Trophoblast cell (in vitro differentiated cells and primary cell): ENCODE data around the gene PLEKHG3.

Experiments
- DNase-seq, 2 donors: peaks; one replicate each; pipeline ENCODE4 v3.0.0-alpha.2; 2016
- H2AFZ ChIP-seq: 2 replicates; pipeline ENCODE4 v1.6.1; 2013; ENCODE audit warnings: low read length, moderate library complexity, mild to moderate bottlenecking; ENCODE audit not compliant: insufficient read depth, poor library complexity
- H2AK5ac ChIP-seq: 2 replicates; pipeline ENCODE4 v1.6.1; 2013; ENCODE audit warnings: mild to moderate bottlenecking, low read length
- H2BK120ac ChIP-seq: 2 replicates; pipeline ENCODE4 v1.6.1; 2013; ENCODE audit warnings: low read length, mild to moderate bottlenecking, moderate library complexity; ENCODE audit not compliant: insufficient read depth, poor library complexity
- H2BK12ac ChIP-seq: 2 replicates; pipeline ENCODE4 v1.6.1; 2013; ENCODE audit warnings: mild to moderate bottlenecking, low read length, moderate library complexity
- H2BK5ac ChIP-seq: 2 replicates; pipeline ENCODE4 v1.6.1; 2013; ENCODE audit warnings: low read length, low read depth, moderate library complexity, mild to moderate bottlenecking; ENCODE audit not compliant: poor library complexity
- H3K14ac ChIP-seq: 2 replicates; pipeline ENCODE4 v1.6.1; 2013; ENCODE audit warnings: mild to moderate bottlenecking, low read length
- H3K18ac ChIP-seq: 2 replicates; pipeline ENCODE4 v1.6.1; 2013; ENCODE audit warnings: mild to moderate bottlenecking, low read length
- H3K23ac ChIP-seq: 2 replicates; pipeline ENCODE4 v1.6.1; 2013; ENCODE audit warnings: low read length
- H3K27ac ChIP-seq: 2 replicates; pipeline ENCODE4 v1.5.1; 2013; ENCODE audit warnings: low read depth, mild to moderate bottlenecking, inconsistent platforms, low read length, moderate library complexity
- H3K27me3 ChIP-seq: 2 replicates; pipeline ENCODE4 v1.6.1; 2013; ENCODE audit warnings: inconsistent platforms, mild to moderate bottlenecking, low read length, moderate library complexity; ENCODE audit not compliant: insufficient read depth
- H3K36me3 ChIP-seq, 2 experiments: 1 replicate in 1 of 2; 2 replicates in 1 of 2; pipeline ENCODE4 v1.6.1; 2013; ENCODE audit warnings: low read length in 2 of 2, mild to moderate bottlenecking in 2 of 2, moderate library complexity in 1 of 2; ENCODE audit not compliant: insufficient read depth in 2 of 2, control insufficient read depth in 1 of 2
- H3K4ac ChIP-seq: 2 replicates; pipeline ENCODE4 v1.6.1; 2013; ENCODE audit warnings: low read depth, mild to moderate bottlenecking, low read length, moderate library complexity
- H3K4me1 ChIP-seq, 2 experiments: 1 replicate in 1 of 2; 2 replicates in 1 of 2; pipeline ENCODE4 v1.6.1; 2013; ENCODE audit warnings: low read length in 2 of 2, mild to moderate bottlenecking in 2 of 2, moderate library complexity in 1 of 2; ENCODE audit not compliant: insufficient read depth in 2 of 2, control insufficient read depth in 1 of 2
- H3K4me2 ChIP-seq: 2 replicates; pipeline ENCODE4 v1.6.1; 2013; ENCODE audit warnings: inconsistent platforms, mild to moderate bottlenecking, low read length, moderate library complexity
- H3K4me3 ChIP-seq: 2 replicates; pipeline ENCODE4 v1.5.1; 2013; ENCODE audit warnings: mild to moderate bottlenecking, low read depth, low read length, inconsistent platforms
- H3K79me1 ChIP-seq: one replicate; pipeline ENCODE4 v1.6.1; 2013; ENCODE audit warnings: low read length
- H3K79me2 ChIP-seq: 2 replicates; pipeline ENCODE4 v1.6.1; 2013; ENCODE audit warnings: low read length, mild to moderate bottlenecking; ENCODE audit not compliant: control insufficient read depth, insufficient read depth, poor library complexity
- H3K9ac ChIP-seq: 2 replicates; pipeline ENCODE4 v1.6.1; 2013; ENCODE audit warnings: mild to moderate bottlenecking, low read length
- H3K9me3 ChIP-seq: 2 replicates; pipeline ENCODE4 v1.6.1; 2013; ENCODE audit warnings: low read depth, mild to moderate bottlenecking, control low read depth, inconsistent platforms, low read length; ENCODE audit not compliant: insufficient read depth
- H4K12ac ChIP-seq: 2 replicates; pipeline ENCODE4 v1.6.1; 2013; ENCODE audit warnings: low read depth, mild to moderate bottlenecking, low read length, moderate library complexity
- H4K8ac ChIP-seq: 2 replicates; pipeline ENCODE4 v1.6.1; 2013; ENCODE audit warnings: low read depth, mild to moderate bottlenecking, low read length, moderate library complexity
- H4K91ac ChIP-seq: one replicate; pipeline ENCODE4 v1.6.1; 2013; ENCODE audit warnings: low read depth, mild to moderate bottlenecking, low read length, moderate library complexity
- WGBS: extraction: QIAGEN DNeasy Blood & Tissue Kit; methylation state at CpG from one replicate; pipeline ENCODE4 v1.1.7; 2013; ENCODE audit warnings: missing lambda C conversion rate; ENCODE audit not compliant: insufficient read length, insufficient coverage; ENCODE audit errors: extremely low coverage; 5-methylcytosine and 5-hydroxymethylcytosine counted together

PLEKHG3 gene

GRCh38 chr14:64755781-64756221 is 51.6 kb downstream of the PLEKHG3 start:
- no peak overlapping the region for H2BK12ac ChIP-seq
- no peak overlapping the region for H4K8ac ChIP-seq
- H2AK5ac ChIP-seq = no peak overlapping the region
- no peak overlapping the region for H4K91ac ChIP-seq
- H3K4me1 ChIP-seq = peaks cover 31 to 41% of the 10 kb centered on the region in 2 experiments
- H3K27ac ChIP-seq = no peak overlapping the region
- H4K12ac ChIP-seq = no peak overlapping the region
- H3K23ac ChIP-seq = no peak overlapping the region
- H3K27me3 ChIP-seq = no peaks in the 10 kb centered on the region
- no peak overlapping the region for H3K14ac ChIP-seq
- no peak for DNase-seq
- WGBS = no CpG with 5 or more reads among the region's 9 CpGs
- H3K4me3 ChIP-seq = no peak overlapping the region
- H3K79me2 ChIP-seq = peaks cover 7% of the 10 kb centered on the region
- H3K79me1 ChIP-seq = peaks cover 30% of the 10 kb centered on the region
- H3K4me2 ChIP-seq = no peak overlapping the region
- H3K9me3 ChIP-seq = peaks cover 2% of the 10 kb centered on the region
- H2AFZ ChIP-seq = no peak overlapping the region
- H2BK120ac ChIP-seq = no peak overlapping the region
- H3K9ac ChIP-seq = no peak overlapping the region
- no peak overlapping the region for H3K18ac ChIP-seq
- H3K4ac ChIP-seq = no peak overlapping the region
- H3K36me3 ChIP-seq = no peaks in the 10 kb centered on the region
- H2BK5ac ChIP-seq = no peak overlapping the region

- Histone ChIP-seq H3K4me1 (peaks cover 31 to 41% of the 10 kb centered on the region in 2 experiments), H2BK12ac (peak overlapping the region; percentile 37)
Observed at GRCh38 chr14:64756712-64757111, 52.5 kb downstream of the PLEKHG3 start.

GRCh38 chr14:64757601-64758000 is 53.4 kb downstream of the PLEKHG3 start:
- peaks cover 7% of the 10 kb centered on the region for H3K79me2 ChIP-seq
- peak overlapping the region; percentile 90 for H3K14ac ChIP-seq
- peak overlapping the region; percentile 5 for H2AFZ ChIP-seq
- no peak for DNase-seq
- no peak overlapping the region for H3K23ac ChIP-seq
- H3K79me1 ChIP-seq = peaks cover 37% of the 10 kb centered on the region
- H3K27ac ChIP-seq = peak overlapping the region; percentile 92
- peak overlapping the region; percentile 91 for H3K18ac ChIP-seq
- no CpG with 5 or more reads among the region's 3 CpGs for WGBS
- H3K4me1 ChIP-seq = peaks cover 39 to 49% of the 10 kb centered on the region in 2 experiments
- H2BK120ac ChIP-seq = peak overlapping the region; percentile 93
- H3K36me3 ChIP-seq = no peaks in the 10 kb centered on the region
- peaks cover 3% of the 10 kb centered on the region for H3K9me3 ChIP-seq
- H2BK5ac ChIP-seq = peak overlapping the region; percentile 90
- H3K4me3 ChIP-seq = no peak overlapping the region
- H2BK12ac ChIP-seq = peak overlapping the region; percentile 72
- peak overlapping the region; percentile 95 for H4K91ac ChIP-seq
- H3K4ac ChIP-seq = peak overlapping the region; percentile 43
- H4K8ac ChIP-seq = peak overlapping the region; percentile 64
- H3K27me3 ChIP-seq = no peaks in the 10 kb centered on the region
- no peak overlapping the region for H3K9ac ChIP-seq
- H3K4me2 ChIP-seq = no peak overlapping the region
- peak overlapping the region; percentile 14 for H4K12ac ChIP-seq
- peak overlapping the region; percentile 36 for H2AK5ac ChIP-seq

More at GRCh38 chr14:64756712-64757111, 52.5 kb downstream of the PLEKHG3 start:
- no peak overlapping the region for H3K4ac ChIP-seq
- WGBS = no CpG with 5 or more reads among the region's 5 CpGs
- no peak overlapping the region for H4K12ac ChIP-seq
- H2AFZ ChIP-seq = no peak overlapping the region
- no peak overlapping the region for H2BK5ac ChIP-seq
- peak overlapping the region; percentile 25 for H2AK5ac ChIP-seq
- no peak overlapping the region for H3K27ac ChIP-seq
- peaks cover 30% of the 10 kb centered on the region for H3K79me1 ChIP-seq
- no peak overlapping the region for H3K23ac ChIP-seq
- H4K8ac ChIP-seq = peak overlapping the region; percentile 18
- H3K27me3 ChIP-seq = no peaks in the 10 kb centered on the region
- no peaks in the 10 kb centered on the region for H3K36me3 ChIP-seq
- peaks cover 2% of the 10 kb centered on the region for H3K9me3 ChIP-seq
- no peak for DNase-seq
- no peak overlapping the region for H3K4me3 ChIP-seq
- peaks cover 7% of the 10 kb centered on the region for H3K79me2 ChIP-seq
- H3K18ac ChIP-seq = peak overlapping the region; percentile 42
- H3K9ac ChIP-seq = no peak overlapping the region
- H3K4me2 ChIP-seq = no peak overlapping the region
- H3K14ac ChIP-seq = peak overlapping the region; percentile 28
- H4K91ac ChIP-seq = peak overlapping the region; percentile 95
- peak overlapping the region; percentile 93 for H2BK120ac ChIP-seq

- Histone ChIP-seq H3K9me3 (peaks cover 3% of the 10 kb centered on the region), H3K18ac (peak overlapping the region; percentile 55), H4K12ac (peak overlapping the region; percentile 39), H2AK5ac (peak overlapping the region; percentile 71), H3K79me1 (peaks cover 37% of the 10 kb centered on the region), H3K9ac (no peak overlapping the region), H2BK120ac (peak overlapping the region; percentile 93), H3K4me3 (no peak overlapping the region), H3K27me3 (no peaks in the 10 kb centered on the region), H4K8ac (peak overlapping the region; percentile 64), H3K79me2 (peaks cover 7% of the 10 kb centered on the region), H2BK12ac (peak overlapping the region; percentile 72), H3K27ac (peak overlapping the region; percentile 92), H3K4ac (peak overlapping the region; percentile 68), H4K91ac (peak overlapping the region; percentile 95), H3K23ac (no peak overlapping the region), H3K14ac (peak overlapping the region; percentile 65), H3K4me2 (peak overlapping the region; percentile 1), H3K4me1 (peaks cover 44 to 53% of the 10 kb centered on the region in 2 experiments), H2BK5ac (peak overlapping the region; percentile 90), H3K36me3 (no peaks in the 10 kb centered on the region), H2AFZ (no peak overlapping the region)
- no CpG with 5 or more reads among the region's 3 CpGs for WGBS
- peak; percentile 45 to 57 for DNase-seq
Observed at GRCh38 chr14:64758025-64758521, 53.8 kb downstream of the PLEKHG3 start.
